Mammary epithelial cell (primary cell): ENCODE measurements around the gene EIF2S2.

Experiments
- CTCF ChIP-seq, 2 donors: IDR thresholded peaks in 1 of 2; conservative IDR thresholded peaks in 1 of 2; 2 replicates each; pipeline ENCODE4 v1.5.1; 2011 to 2012; ENCODE audit warnings: inconsistent platforms in 2 of 2, low read length in 2 of 2, mild to moderate bottlenecking in 2 of 2, control low read depth in 1 of 2, low read depth in 1 of 2; ENCODE audit not compliant: insufficient read depth in 1 of 2; ENCODE audit errors: extremely low read depth in 1 of 2
- EZH2 ChIP-seq: IDR thresholded peaks from 2 replicates; pipeline ENCODE4 v1.6.1; 2012; ENCODE audit warnings: low read length, inconsistent platforms, borderline replicate concordance

GRCh38 chr20:34070859-34071258 lies 41.2 kb downstream of the EIF2S2 start:
- TF ChIP-seq EZH2 = no peak
- no peak for TF ChIP-seq CTCF (conservative IDR thresholded peaks at IDR 0.05 in 1 of 2, IDR thresholded peaks at IDR 0.05 in 1 of 2; ENCODE audit: extremely low read depth in 1 of 2, insufficient read depth in 1 of 2, low read depth in 1 of 2, low read length in 2 of 2)
